Ovary (tissue), 3 donors: ENCODE measurements around the gene MRPS18C.

Experiments
- POLR2A ChIP-seq: fragments of 450-650 bp; IDR thresholded peaks from one replicate; pipeline ENCODE4 v1.6.1; 2017; ENCODE audit warnings: antibody characterized with exemption, mild to moderate bottlenecking, moderate library complexity
- TF ChIP-seq, protein P1 (sequence below), 3 donors: fragments of 450-650 bp in 2 of 3; fragments of 200-600 bp in 1 of 3; IDR thresholded peaks; one replicate each; pipeline versions ENCODE4 v1.5.1 to v1.8.0; 2016 to 2022; ENCODE audit warnings: antibody characterized with exemption in 3 of 3, mild to moderate bottlenecking in 1 of 3
- donor health status: DM: no; HTN: no; CAD: no.

DNA sequence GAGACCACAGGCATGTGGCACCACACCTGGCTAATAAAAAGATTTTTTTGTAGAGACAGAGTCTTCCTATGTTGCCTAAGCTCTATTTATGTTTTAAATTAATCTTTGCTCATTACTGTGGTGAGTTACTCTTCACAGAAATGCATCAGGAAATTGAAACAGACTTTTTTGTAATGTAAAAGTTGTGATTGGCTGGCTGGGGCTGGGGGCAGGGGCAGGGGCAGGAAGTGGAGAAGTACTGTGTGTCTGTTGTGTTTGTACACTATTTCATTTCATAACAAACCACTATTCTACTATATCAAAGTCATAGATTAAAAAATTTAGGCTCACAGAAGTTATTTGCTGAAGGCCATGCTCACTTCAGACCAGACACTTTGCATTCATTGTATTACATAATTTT, 48.1 kb downstream of the MRPS18C start:
- TF ChIP-seq, protein P1, sequence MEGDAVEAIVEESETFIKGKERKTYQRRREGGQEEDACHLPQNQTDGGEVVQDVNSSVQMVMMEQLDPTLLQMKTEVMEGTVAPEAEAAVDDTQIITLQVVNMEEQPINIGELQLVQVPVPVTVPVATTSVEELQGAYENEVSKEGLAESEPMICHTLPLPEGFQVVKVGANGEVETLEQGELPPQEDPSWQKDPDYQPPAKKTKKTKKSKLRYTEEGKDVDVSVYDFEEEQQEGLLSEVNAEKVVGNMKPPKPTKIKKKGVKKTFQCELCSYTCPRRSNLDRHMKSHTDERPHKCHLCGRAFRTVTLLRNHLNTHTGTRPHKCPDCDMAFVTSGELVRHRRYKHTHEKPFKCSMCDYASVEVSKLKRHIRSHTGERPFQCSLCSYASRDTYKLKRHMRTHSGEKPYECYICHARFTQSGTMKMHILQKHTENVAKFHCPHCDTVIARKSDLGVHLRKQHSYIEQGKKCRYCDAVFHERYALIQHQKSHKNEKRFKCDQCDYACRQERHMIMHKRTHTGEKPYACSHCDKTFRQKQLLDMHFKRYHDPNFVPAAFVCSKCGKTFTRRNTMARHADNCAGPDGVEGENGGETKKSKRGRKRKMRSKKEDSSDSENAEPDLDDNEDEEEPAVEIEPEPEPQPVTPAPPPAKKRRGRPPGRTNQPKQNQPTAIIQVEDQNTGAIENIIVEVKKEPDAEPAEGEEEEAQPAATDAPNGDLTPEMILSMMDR (IDR thresholded peaks at IDR 0.05): no peak
- TF ChIP-seq POLR2A: no peak
